ENCODE results near the gene PARD6G. TPM values are rescaled to one million over a fixed set of nuclear protein-coding genes. Genes with fewer than 3 reads are reported as not detected.

The PARD6G gene
- total and polyA plus RNA-seq, 2 experiments from 2014 or later = 6.9 to 18.5 TPM

DNA sequence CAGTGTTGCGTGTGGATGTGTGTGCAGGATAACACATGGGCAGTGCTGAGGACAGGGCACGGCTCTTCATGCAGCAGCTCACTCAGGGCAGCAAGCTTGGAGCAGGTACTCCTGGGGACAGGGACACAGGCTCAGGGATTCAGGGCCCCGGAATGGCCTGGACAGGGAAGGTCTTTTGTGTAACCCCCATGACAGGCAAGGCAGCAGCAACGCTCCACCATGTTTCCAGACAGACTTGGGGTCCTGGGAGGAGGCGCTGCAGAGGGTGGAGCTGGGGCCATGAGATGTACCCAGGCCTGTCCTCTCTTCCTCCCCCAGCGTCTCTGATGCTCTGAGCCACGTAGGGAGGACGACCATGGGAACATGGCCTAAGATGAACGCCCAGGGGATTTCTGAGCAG, 80.0 kb downstream of the PARD6G start:
- no peaks in the 10 kb centered on the region for H3F3A ChIP-seq (replicated peaks; ENCODE audit: low read depth)
- H3K27me3 ChIP-seq (ENCODE audit: insufficient read depth) = no peaks in the 10 kb centered on the region
- ATAC-seq (no peak), DNase-seq (ENCODE audit: low spot score) (no peak)
- H3K4me1 Mint-ChIP-seq = peaks cover 3% of the 10 kb centered on the region; the same call in 1 of the 3 replicates
- H3K9me2 ChIP-seq (ENCODE audit: insufficient read depth) = no peaks in the 10 kb centered on the region
- H3K4me2 ChIP-seq = no peak overlapping the region
- peaks cover 10% of the 10 kb centered on the region for H3K27me3 Mint-ChIP-seq (ENCODE audit: insufficient read depth, low read depth, poor library complexity)
- H2AFZ ChIP-seq = no peak overlapping the region
- no peaks in the 10 kb centered on the region for H3K79me2 ChIP-seq (replicated peaks; ENCODE audit: insufficient read depth)
- no peaks in the 10 kb centered on the region for H4K20me1 ChIP-seq (replicated peaks; ENCODE audit: insufficient read depth)
- H3K27ac ChIP-seq (ENCODE audit: low read depth) = no peak overlapping the region
- H3K36me3 ChIP-seq (ENCODE audit: insufficient read depth) = no peaks in the 10 kb centered on the region
- H3K27ac Mint-ChIP-seq = no peak overlapping the region
- H3K36me3 Mint-ChIP-seq (ENCODE audit: low read depth) = peaks cover 23% of the 10 kb centered on the region
- no peak overlapping the region for H3K4me3 ChIP-seq
- no peak overlapping the region for H3K4me3 Mint-ChIP-seq
- no peak for TF ChIP-seq STAT1 (IDR thresholded peaks at IDR 0.05; ENCODE audit: unreplicated experiment)
- no peak for TF ChIP-seq ZNF331 (CRISPR knock-in tag; IDR thresholded peaks at IDR 0.05; ENCODE audit: low read depth)
- no peak for TF ChIP-seq POLR2AphosphoS5 (IDR thresholded peaks at IDR 0.05; ENCODE audit: low read depth)
- no peak for TF ChIP-seq ZNF114 (CRISPR knock-in tag; IDR thresholded peaks at IDR 0.05)
- no peak for TF ChIP-seq CTCF (conservative IDR thresholded peaks at IDR 0.05; ENCODE audit: low read depth in 2 of 2)
- TF ChIP-seq, protein P1, sequence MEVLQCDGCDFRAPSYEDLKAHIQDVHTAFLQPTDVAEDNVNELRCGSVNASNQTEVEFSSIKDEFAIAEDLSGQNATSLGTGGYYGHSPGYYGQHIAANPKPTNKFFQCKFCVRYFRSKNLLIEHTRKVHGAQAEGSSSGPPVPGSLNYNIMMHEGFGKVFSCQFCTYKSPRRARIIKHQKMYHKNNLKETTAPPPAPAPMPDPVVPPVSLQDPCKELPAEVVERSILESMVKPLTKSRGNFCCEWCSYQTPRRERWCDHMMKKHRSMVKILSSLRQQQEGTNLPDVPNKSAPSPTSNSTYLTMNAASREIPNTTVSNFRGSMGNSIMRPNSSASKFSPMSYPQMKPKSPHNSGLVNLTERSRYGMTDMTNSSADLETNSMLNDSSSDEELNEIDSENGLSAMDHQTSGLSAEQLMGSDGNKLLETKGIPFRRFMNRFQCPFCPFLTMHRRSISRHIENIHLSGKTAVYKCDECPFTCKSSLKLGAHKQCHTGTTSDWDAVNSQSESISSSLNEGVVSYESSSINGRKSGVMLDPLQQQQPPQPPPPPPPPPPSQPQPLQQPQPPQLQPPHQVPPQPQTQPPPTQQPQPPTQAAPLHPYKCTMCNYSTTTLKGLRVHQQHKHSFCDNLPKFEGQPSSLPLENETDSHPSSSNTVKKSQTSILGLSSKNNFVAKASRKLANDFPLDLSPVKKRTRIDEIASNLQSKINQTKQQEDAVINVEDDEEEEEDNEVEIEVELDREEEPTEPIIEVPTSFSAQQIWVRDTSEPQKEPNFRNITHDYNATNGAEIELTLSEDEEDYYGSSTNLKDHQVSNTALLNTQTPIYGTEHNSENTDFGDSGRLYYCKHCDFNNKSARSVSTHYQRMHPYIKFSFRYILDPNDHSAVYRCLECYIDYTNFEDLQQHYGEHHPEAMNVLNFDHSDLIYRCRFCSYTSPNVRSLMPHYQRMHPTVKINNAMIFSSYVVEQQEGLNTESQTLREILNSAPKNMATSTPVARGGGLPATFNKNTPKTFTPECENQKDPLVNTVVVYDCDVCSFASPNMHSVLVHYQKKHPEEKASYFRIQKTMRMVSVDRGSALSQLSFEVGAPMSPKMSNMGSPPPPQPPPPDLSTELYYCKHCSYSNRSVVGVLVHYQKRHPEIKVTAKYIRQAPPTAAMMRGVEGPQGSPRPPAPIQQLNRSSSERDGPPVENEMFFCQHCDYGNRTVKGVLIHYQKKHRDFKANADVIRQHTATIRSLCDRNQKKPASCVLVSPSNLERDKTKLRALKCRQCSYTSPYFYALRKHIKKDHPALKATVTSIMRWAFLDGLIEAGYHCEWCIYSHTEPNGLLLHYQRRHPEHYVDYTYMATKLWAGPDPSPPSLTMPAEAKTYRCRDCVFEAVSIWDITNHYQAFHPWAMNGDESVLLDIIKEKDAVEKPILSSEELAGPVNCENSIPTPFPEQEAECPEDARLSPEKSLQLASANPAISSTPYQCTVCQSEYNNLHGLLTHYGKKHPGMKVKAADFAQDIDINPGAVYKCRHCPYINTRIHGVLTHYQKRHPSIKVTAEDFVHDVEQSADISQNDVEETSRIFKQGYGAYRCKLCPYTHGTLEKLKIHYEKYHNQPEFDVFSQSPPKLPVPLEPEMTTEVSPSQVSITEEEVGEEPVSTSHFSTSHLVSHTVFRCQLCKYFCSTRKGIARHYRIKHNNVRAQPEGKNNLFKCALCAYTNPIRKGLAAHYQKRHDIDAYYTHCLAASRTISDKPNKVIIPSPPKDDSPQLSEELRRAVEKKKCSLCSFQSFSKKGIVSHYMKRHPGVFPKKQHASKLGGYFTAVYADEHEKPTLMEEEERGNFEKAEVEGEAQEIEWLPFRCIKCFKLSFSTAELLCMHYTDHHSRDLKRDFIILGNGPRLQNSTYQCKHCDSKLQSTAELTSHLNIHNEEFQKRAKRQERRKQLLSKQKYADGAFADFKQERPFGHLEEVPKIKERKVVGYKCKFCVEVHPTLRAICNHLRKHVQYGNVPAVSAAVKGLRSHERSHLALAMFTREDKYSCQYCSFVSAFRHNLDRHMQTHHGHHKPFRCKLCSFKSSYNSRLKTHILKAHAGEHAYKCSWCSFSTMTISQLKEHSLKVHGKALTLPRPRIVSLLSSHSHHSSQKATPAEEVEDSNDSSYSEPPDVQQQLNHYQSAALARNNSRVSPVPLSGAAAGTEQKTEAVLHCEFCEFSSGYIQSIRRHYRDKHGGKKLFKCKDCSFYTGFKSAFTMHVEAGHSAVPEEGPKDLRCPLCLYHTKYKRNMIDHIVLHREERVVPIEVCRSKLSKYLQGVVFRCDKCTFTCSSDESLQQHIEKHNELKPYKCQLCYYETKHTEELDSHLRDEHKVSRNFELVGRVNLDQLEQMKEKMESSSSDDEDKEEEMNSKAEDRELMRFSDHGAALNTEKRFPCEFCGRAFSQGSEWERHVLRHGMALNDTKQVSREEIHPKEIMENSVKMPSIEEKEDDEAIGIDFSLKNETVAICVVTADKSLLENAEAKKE (CRISPR knock-in tag; IDR thresholded peaks at IDR 0.05) = no peak
- TF ChIP-seq EZH2phosphoT487 (IDR thresholded peaks at IDR 0.05; ENCODE audit: unreplicated experiment) = no peak
- no peak for TF ChIP-seq JUNB (IDR thresholded peaks at IDR 0.05; ENCODE audit: unreplicated experiment)
- no peak for TF ChIP-seq EZH2 (IDR thresholded peaks at IDR 0.05; ENCODE audit: low read depth, unreplicated experiment)
- no peak for TF ChIP-seq ETS1 (IDR thresholded peaks at IDR 0.05)
- no peaks in the 10 kb centered on the region for H3K4me1 ChIP-seq (ENCODE audit: insufficient read depth)
- peaks cover 20% of the 10 kb centered on the region for H3K9me3 Mint-ChIP-seq
